Measurements from ENCODE around the gene BCL2L1. TPM values are rescaled to one million over a fixed set of nuclear protein-coding genes. Genes with fewer than 3 reads are reported as not detected.

BCL2L1 gene
- total RNA-seq, 2 experiments from 2014 or later = 107 to 121 TPM

DNA sequence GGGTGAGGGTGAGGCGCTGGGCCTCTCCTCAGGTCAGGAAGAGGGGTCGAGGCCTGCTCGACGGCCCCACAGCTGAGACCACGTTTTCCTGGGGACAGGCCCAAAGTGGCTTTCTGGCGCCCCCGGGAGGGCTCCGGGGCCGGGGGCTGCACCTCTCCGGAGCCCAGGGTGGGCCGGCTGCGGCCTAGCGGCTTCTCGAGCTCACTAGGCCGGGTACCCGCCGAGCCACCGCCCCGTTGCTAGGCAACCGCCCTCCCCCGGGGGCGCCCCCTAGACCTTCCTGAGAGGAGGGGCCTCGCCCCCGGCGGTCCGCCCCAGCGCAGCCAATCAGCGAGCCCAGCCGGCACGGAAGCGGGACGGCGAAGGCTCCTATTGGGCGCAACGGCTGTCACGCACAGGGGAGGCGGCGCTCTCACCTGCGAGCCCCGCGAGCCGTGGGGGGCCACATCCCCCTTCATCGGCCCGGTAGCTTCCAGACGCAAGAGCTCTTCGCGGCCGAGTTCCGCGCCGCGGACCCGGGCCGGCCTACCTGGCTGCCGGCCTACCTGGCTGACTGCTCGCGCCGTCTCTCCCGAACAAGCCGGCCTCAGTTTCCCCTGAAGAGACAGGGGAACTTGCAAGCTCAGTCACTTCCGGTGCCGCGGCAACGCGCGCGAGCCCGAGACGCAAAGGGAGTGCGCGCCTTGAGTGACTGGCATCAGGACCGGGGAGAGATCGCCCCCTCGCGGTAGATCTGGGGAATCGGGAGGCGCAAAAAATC, 831 bp upstream of the BCL2L1 start:
- H3K36me3 Mint-ChIP-seq (ENCODE audit: low read depth) = peaks cover 42% of the 10 kb centered on the region
- no peaks in the 10 kb centered on the region for H3K9me3 Mint-ChIP-seq (ENCODE audit: low read depth)
- CTCF ChIA-PET = interaction anchor here (0.6 to 3.6 kb wide), 41 partner anchors 8 to 229 kb away, joined by 3 to 161 read pairs (median 5); partner anchors contain the start of genes ID1, PDRG1 and TPX2
- POLR2A ChIA-PET = interaction anchor here (0.6 to 3.0 kb wide), 9 partner anchors 15 to 227 kb away, joined by 3 to 26 read pairs (median 4); partner anchors contain the start of gene TPX2
- ATAC-seq (peak; percentile 88), DNase-seq (peak; percentile 99)
- peak overlapping the region; percentile 90 for H3K27ac Mint-ChIP-seq
- no peaks in the 10 kb centered on the region for H3K27me3 Mint-ChIP-seq
- H3K4me1 Mint-ChIP-seq = peaks cover 7% of the 10 kb centered on the region
- intact Hi-C loops (cut with DNase I, micrococcal nuclease) = loop anchor here (1.0 to 5.0 kb wide), 9 partner anchors 16 to 634 kb away; partner anchors contain the start of genes HM13 (in 2 of the 2), TPX2 (in 2 of the 2), ASXL1 (in 1 of the 2) and PLAGL2 (in 1 of the 2)
- H3K4me3 Mint-ChIP-seq = peak overlapping the region; percentile 97

DNA sequence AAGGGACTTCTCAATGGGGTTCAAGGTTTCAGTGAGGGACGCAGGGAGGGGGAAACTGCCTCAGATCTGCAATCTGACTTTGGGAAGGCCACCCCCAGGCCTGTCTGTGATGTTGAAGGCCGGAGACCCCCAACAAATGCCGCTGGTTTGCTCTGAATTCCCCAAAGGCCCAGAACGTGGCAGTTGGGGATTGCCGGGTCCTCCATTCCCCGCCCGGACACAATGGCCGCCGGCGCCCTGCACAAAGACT, 326 bp upstream of the BCL2L1 start:
- intact Hi-C loops (cut with DNase I, micrococcal nuclease) = loop anchor here (1.0 to 5.0 kb wide), 9 partner anchors 16 to 634 kb away; partner anchors contain the start of genes ASXL1 (in 1 of the 2), HM13 (in 1 of the 2), PLAGL2 (in 1 of the 2) and POFUT1 (in 1 of the 2)
- H3K4me1 Mint-ChIP-seq = peaks cover 7% of the 10 kb centered on the region
- H3K4me3 Mint-ChIP-seq = peak overlapping the region; percentile 97
- POLR2A ChIA-PET = interaction anchor here (0.8 to 3.0 kb wide), 6 partner anchors 16 to 89 kb away, joined by 3 to 26 read pairs (median 6); partner anchors contain the start of gene TPX2
- peaks cover 46% of the 10 kb centered on the region for H3K36me3 Mint-ChIP-seq (ENCODE audit: low read depth)
- CTCF ChIA-PET = interaction anchor here (0.6 to 3.6 kb wide), 23 partner anchors 9 to 1727 kb away, joined by 3 to 161 read pairs (median 6); partner anchors contain the start of genes ID1 and TPX2
- no peaks in the 10 kb centered on the region for H3K9me3 Mint-ChIP-seq (ENCODE audit: low read depth)
- H3K27me3 Mint-ChIP-seq = no peaks in the 10 kb centered on the region
- ATAC-seq (peak; percentile 27), DNase-seq (no peak)
- H3K27ac Mint-ChIP-seq = peak overlapping the region; percentile 90

DNA sequence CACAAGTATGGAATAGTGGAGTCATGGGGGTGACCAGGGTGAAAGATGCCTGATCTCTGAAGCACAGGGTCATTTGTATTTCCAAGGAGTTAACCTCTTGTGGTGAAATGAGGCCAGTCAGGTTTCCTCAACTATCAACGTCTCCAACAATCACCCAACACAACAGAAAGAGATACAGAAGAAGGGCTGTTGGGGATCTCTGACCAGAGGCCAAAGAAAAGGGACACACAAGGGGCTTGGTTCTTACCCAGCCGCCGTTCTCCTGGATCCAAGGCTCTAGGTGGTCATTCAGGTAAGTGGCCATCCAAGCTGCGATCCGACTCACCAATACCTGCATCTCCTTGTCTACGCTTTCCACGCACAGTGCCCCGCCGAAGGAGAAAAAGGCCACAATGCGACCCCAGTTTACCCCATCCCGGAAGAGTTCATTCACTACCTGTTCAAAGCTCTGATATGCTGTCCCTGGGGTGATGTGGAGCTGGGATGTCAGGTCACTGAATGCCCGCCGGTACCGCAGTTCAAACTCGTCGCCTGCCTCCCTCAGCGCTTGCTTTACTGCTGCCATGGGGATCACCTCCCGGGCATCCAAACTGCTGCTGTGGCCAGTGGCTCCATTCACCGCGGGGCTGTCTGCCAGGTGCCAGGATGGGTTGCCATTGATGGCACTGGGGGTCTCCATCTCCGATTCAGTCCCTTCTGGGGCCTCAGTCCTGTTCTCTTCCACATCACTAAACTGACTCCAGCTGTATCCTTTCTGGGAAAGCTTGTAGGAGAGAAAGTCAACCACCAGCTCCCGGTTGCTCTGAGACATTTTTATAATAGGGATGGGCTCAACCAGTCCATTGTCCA, 1.0 kb downstream of the BCL2L1 start:
- peak overlapping the region; percentile 97 for H3K4me3 Mint-ChIP-seq
- ChIA-PET POLR2A (interaction anchor here (3.0 kb wide), 1 partner anchor 60 kb away, joined by 26 read pairs; no protein-coding TSS in a partner anchor), CTCF (interaction anchor here (0.7 to 3.6 kb wide), 10 partner anchors 8 to 305 kb away, joined by 3 to 161 read pairs (median 5); no protein-coding TSS in a partner anchor)
- peak overlapping the region; percentile 90 for H3K27ac Mint-ChIP-seq
- intact Hi-C loops (cut with DNase I, micrococcal nuclease) = loop anchor here (1.0 to 5.0 kb wide), 6 partner anchors 22 to 636 kb away; partner anchors contain the start of genes ASXL1 (in 1 of the 2), PLAGL2 (in 1 of the 2) and POFUT1 (in 1 of the 2)
- H3K9me3 Mint-ChIP-seq (ENCODE audit: low read depth) = no peaks in the 10 kb centered on the region
- peak; percentile 56 for DNase-seq
- H3K4me1 Mint-ChIP-seq = peaks cover 16% of the 10 kb centered on the region
- H3K27me3 Mint-ChIP-seq = no peaks in the 10 kb centered on the region
- H3K36me3 Mint-ChIP-seq (ENCODE audit: low read depth) = peaks cover 59% of the 10 kb centered on the region
- no peak for ATAC-seq

DNA sequence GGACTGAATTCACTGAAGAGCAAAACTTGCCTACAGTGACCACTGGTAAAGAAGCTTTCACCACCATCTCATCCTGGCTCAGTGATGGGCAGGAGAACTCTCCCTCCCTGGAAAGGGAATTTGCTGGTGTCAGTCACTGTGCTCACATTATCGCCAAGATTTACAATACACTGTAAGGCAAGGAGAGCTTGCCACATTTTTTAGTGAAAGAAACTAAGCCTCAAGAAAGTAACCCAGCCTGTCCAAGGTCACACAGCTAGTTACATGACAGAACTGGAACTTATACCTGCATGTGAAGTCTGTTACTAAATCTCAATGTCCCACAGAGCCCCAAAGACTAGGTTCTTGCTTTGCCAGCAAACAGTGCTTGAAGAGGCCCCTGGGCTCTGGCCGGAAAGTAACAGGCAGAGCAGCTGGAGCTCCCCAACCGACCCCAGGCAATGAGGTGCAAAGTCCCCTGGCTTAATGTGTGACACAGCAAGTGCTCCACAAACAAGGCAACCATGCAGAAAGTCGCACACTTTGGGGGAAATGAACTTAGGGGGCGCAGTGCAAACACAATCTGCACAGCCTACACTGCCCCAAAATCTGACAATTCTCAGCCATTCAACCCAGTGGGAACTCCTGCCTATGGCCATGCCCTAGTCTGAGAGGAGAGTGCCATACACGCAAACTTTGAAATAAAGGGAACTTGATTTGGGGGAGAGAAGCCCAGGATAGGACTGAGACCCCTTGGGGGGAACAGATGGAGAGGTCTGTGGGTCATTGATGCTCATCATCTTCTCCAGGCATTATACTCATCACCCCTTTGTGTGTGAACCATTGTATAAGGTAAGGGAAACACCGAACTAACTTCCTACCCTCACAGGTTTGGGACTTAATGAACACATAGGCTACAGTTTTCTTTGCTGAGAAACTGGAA, 1.9 kb downstream of the BCL2L1 start:
- Mint-ChIP-seq H3K36me3 (ENCODE audit: low read depth) (peaks cover 68% of the 10 kb centered on the region), H3K4me3 (peak overlapping the region; percentile 97), H3K27ac (peak overlapping the region; percentile 90), H3K4me1 (peaks cover 25% of the 10 kb centered on the region), H3K9me3 (ENCODE audit: low read depth) (no peaks in the 10 kb centered on the region), H3K27me3 (no peaks in the 10 kb centered on the region)
- CTCF ChIA-PET = interaction anchor here (0.9 to 3.6 kb wide), 12 partner anchors 11 to 158 kb away, joined by 3 to 161 read pairs (median 6); no protein-coding TSS in a partner anchor
- intact Hi-C loops (cut with DNase I, micrococcal nuclease) = loop anchor here in 1 of 2 experiments (5.0 kb wide), 2 partner anchors 487 to 637 kb away; partner anchors contain the start of genes ASXL1, PLAGL2 and POFUT1
- ATAC-seq = no peak
- peak; percentile 53 for DNase-seq
- POLR2A ChIA-PET = interaction anchor here (0.6 to 0.8 kb wide), 2 partner anchors 28 to 46 kb away, joined by 3 to 4 read pairs; no protein-coding TSS in a partner anchor

DNA sequence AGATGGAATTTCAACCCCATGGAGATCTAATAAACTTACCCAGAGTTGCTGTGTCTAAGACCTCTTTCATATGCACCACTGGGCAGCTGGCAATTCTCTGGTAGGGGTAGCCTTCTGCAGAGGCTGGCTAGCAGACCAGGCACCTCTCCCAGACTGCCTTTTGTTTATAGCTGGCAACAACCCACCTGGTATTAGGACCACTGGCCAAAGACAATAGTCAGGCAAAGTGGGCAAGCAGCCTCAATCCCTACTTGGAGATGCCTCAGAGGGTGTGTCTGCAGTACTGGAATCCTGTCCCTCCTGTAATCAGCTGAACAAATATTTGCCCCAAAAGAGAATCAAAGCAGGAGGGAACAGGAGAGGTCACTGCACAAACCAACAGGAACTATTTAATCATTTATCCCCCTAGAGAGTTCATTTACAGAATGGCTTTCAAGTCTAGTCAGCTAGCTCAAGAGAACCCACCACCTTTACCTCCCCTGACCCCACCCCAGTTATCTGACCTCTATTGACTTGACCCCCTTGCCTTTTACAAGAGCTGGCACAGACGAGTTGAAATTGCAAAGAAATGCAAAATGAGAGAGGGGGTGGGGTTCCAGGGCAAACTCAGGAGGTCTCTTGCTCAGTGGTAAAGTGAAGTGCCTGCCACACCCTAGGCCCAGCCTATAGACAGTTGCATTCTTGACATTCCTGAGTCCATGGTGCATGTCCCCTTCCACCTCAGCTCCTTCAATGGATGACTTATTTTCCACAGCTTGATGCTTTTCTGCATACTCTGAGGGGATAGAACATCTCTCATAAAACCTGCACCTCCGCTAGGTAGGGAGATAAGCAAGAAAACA, 2.8 kb downstream of the BCL2L1 start:
- Mint-ChIP-seq H3K4me3 (peak overlapping the region; percentile 97), H3K27me3 (no peaks in the 10 kb centered on the region), H3K4me1 (peaks cover 34% of the 10 kb centered on the region), H3K27ac (peak overlapping the region; percentile 90), H3K36me3 (ENCODE audit: low read depth) (peaks cover 77% of the 10 kb centered on the region), H3K9me3 (ENCODE audit: low read depth) (no peaks in the 10 kb centered on the region)
- POLR2A ChIA-PET = interaction anchor here (0.6 to 0.8 kb wide), 2 partner anchors 27 to 153 kb away, joined by 3 to 4 read pairs; no protein-coding TSS in a partner anchor
- intact Hi-C loops (cut with DNase I, micrococcal nuclease) = loop anchor here in 1 of 2 experiments (2.0 to 5.0 kb wide), 3 partner anchors 147 to 637 kb away; partner anchors contain the start of genes ASXL1, PLAGL2 and POFUT1
- ATAC-seq (no peak), DNase-seq (no peak)
- CTCF ChIA-PET = interaction anchor here (0.6 to 2.5 kb wide), 13 partner anchors 12 to 157 kb away, joined by 3 to 14 read pairs (median 4); no protein-coding TSS in a partner anchor

DNA sequence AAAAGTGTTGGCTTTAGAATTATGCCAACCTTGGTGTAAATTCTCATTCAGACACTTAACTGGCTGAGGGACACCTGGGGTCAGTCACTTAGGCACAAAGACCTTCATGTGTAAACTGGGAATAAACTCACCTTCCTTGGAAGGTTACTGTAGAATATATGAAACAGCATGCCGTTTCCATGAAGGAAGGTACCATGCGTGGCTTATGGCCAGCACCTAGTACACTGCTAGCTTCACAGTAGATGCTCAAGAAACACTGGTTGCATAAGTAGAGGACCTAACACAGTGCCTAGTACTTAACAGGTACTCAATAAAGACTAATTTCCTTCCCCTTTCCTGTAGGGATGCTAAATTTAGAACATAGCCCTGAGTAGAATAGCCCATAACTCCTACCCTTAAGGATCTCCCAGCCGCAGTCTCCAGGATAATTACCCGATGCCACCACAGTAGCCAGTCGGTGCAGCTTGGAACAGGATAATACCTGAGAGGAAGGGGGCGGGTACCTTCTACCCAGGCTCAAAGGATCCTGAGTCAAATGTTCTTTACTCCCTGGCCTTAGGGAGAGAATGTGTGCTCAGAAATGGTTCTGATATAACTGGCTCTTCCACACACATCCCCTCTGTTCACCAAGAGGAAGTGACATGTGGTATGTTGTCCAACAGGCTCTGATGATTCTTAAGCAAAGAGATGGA, 3.6 kb downstream of the BCL2L1 start:
- intact Hi-C loops (cut with DNase I, micrococcal nuclease) = loop anchor here in 1 of 2 experiments (2.0 kb wide), 1 partner anchor 146 kb away; no protein-coding TSS in a partner anchor
- POLR2A ChIA-PET = interaction anchor here (0.6 to 1.1 kb wide), 2 partner anchors 114 to 152 kb away, joined by 3 read pairs; partner anchors contain the start of gene ID1
- Mint-ChIP-seq H3K9me3 (ENCODE audit: low read depth) (no peaks in the 10 kb centered on the region), H3K27ac (peak overlapping the region; percentile 90), H3K4me3 (peak overlapping the region; percentile 97), H3K36me3 (ENCODE audit: low read depth) (peaks cover 84% of the 10 kb centered on the region), H3K27me3 (no peaks in the 10 kb centered on the region), H3K4me1 (peaks cover 40% of the 10 kb centered on the region)
- DNase-seq (peak; percentile 52), ATAC-seq (peak; percentile 3)
- CTCF ChIA-PET = interaction anchor here (0.6 to 2.5 kb wide), 10 partner anchors 11 to 159 kb away, joined by 3 to 14 read pairs (median 4); no protein-coding TSS in a partner anchor

DNA sequence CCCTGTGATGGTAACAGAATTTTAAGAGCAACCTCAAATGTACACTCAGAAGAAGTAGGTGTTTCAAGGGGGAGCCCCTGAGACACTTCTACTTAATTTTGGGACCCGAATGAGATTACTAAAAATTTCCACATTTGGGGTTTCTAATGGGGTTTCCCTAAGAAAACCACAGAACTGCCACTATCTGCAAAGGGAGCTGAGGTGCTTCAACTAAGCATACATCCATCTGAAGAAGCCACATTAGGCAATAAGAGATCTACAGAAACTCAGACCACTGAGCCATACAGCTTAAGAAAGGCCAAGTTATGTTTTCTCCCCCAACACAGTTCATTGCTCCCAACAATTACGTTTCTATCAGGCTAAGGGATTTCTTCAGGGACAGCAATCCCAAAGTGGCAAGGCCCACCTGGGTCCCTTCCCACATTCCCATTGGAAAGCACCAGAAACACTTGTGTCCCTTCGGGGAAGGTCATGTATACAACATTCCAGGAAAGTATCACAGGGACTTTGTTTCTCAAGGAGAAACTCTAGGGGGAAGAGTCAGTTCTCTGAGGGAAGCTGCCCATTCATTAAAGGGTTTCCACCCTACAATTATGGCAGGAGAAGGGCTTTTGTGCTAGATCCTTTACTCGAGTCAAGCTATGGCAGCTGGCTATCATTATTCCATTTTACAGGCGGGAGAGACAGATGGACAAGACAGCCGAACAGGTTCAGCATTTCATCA, 5.0 kb downstream of the BCL2L1 start:
- intact Hi-C loops (cut with DNase I, micrococcal nuclease) = loop anchor here (1.0 to 2.0 kb wide), 4 partner anchors 18 to 145 kb away; partner anchors contain the start of gene ID1 (in 1 of the 2)
- H3K27me3 Mint-ChIP-seq = no peaks in the 10 kb centered on the region
- H3K27ac Mint-ChIP-seq = peak overlapping the region; percentile 94
- peaks cover 52% of the 10 kb centered on the region for H3K4me1 Mint-ChIP-seq
- no peaks in the 10 kb centered on the region for H3K9me3 Mint-ChIP-seq (ENCODE audit: low read depth)
- ChIA-PET CTCF (interaction anchor here (0.8 to 3.0 kb wide), 13 partner anchors 11 to 158 kb away, joined by 3 to 13 read pairs (median 3); partner anchors contain the start of gene ID1), POLR2A (interaction anchor here (1.1 kb wide), 1 partner anchor 112 kb away, joined by 3 read pairs; the partner anchor contains the start of gene ID1)
- DNase-seq = peak; percentile 38
- peak; percentile 55 for ATAC-seq
- peaks cover 97% of the 10 kb centered on the region for H3K36me3 Mint-ChIP-seq (ENCODE audit: low read depth)
- H3K4me3 Mint-ChIP-seq = peak overlapping the region; percentile 97

DNA sequence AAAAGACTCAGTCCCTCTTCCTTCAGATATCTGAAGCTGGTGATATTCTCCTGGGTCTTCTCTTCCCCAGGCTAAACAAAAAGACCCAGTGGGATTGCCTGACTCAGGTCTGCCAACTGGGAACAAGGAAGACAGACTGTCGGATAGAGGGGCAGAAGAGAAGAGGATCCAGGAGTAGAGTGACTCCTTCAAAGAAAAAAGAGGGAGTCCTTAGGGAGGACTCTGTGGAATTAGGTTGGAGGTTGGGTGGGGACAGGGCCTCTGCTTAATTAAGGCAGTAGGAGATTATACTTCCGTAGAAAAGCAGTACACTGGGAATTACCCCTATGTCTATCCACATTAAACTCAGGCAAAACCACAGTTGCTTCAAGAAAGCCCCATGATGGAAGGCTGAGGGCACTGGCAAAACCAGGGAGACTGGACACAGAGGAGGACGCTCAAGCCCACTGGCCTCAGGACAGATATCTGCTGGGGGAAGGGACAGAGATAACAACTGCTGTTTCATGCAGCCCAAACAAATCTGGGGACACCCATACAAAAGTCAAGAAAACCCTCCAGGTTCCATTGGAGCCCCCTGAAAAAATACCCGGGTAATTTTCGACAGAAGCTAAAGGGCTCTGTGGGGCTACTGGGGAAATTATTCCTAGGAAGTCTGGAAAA, 5.7 kb downstream of the BCL2L1 start:
- intact Hi-C loops (cut with DNase I, micrococcal nuclease) = loop anchor here (1.0 kb wide), 3 partner anchors 18 to 112 kb away; partner anchors contain the start of gene ID1 (in 1 of the 2)
- H3K36me3 Mint-ChIP-seq (ENCODE audit: low read depth) = peaks cover 98% of the 10 kb centered on the region
- POLR2A ChIA-PET = interaction anchor here (0.6 kb wide), 1 partner anchor 56 kb away, joined by 3 read pairs; no protein-coding TSS in a partner anchor
- no peaks in the 10 kb centered on the region for H3K27me3 Mint-ChIP-seq
- no peak for DNase-seq
- H3K27ac Mint-ChIP-seq = peak overlapping the region; percentile 94
- CTCF ChIA-PET = interaction anchor here (0.7 to 3.0 kb wide), 13 partner anchors 11 to 147 kb away, joined by 3 to 13 read pairs (median 3); partner anchors contain the start of gene ID1
- peaks cover 59% of the 10 kb centered on the region for H3K4me1 Mint-ChIP-seq
- peak; percentile 10 for ATAC-seq
- H3K9me3 Mint-ChIP-seq (ENCODE audit: low read depth) = no peaks in the 10 kb centered on the region
- peak overlapping the region; percentile 97 for H3K4me3 Mint-ChIP-seq
